KMS-11 (cell line): ENCODE data around the gene RHOD.

Source experiments
- H2AFZ ChIP-seq: fragments of 200-600 bp; sonication (generic); 2 replicates; pipeline ENCODE4 v1.6.1; 2016; ENCODE audit warnings: antibody characterized with exemption, mixed run types, low read depth
- H3K27ac ChIP-seq: fragments of 200-600 bp; sonication (generic); 2 replicates; pipeline ENCODE4 v1.6.1; 2016; ENCODE audit warnings: mild to moderate bottlenecking, mixed run types
- H3K27me3 ChIP-seq: fragments of 200-600 bp; sonication (generic); 2 replicates; pipeline ENCODE4 v1.6.1; 2017; ENCODE audit warnings: mild to moderate bottlenecking, low read depth, mixed run types, moderate library complexity; ENCODE audit not compliant: insufficient read depth
- H3K36me3 ChIP-seq: fragments of 200-600 bp; sonication (generic); 2 replicates; pipeline ENCODE4 v1.6.1; 2017; ENCODE audit warnings: mild to moderate bottlenecking, mixed run types; ENCODE audit not compliant: insufficient read depth
- H3K4me1 ChIP-seq: fragments of 200-600 bp; sonication (generic); 2 replicates; pipeline ENCODE4 v1.6.1; 2016; ENCODE audit warnings: mild to moderate bottlenecking, low read depth, mixed run types; ENCODE audit not compliant: poor library complexity, severe bottlenecking
- H3K4me2 ChIP-seq: fragments of 200-600 bp; sonication (generic); 2 replicates; pipeline ENCODE4 v1.7.0; 2016; ENCODE audit warnings: mild to moderate bottlenecking, mixed run types
- H3K4me3 ChIP-seq: fragments of 200-600 bp; sonication (generic); IDR thresholded peaks from 2 replicates; pipeline ENCODE4 v1.6.1; 2017; ENCODE audit warnings: low read depth, low read length, mixed read lengths; ENCODE audit not compliant: insufficient read depth
- H3K79me2 ChIP-seq: fragments of 200-600 bp; sonication (generic); 2 replicates; pipeline ENCODE4 v1.6.1; 2016; ENCODE audit warnings: low read depth, mixed run types; ENCODE audit not compliant: insufficient read depth
- H3K9ac ChIP-seq: fragments of 200-600 bp; sonication (generic); 2 replicates; pipeline ENCODE4 v1.6.1; 2016; ENCODE audit warnings: mild to moderate bottlenecking, mixed run types
- H4K20me1 ChIP-seq: fragments of 200-600 bp; sonication (generic); 2 replicates; pipeline ENCODE4 v1.6.1; 2016; ENCODE audit warnings: mild to moderate bottlenecking, mixed run types; ENCODE audit not compliant: insufficient read depth
- TF ChIP-seq, protein P1 (sequence below): fragments of 200-600 bp; sonication (generic); conservative IDR thresholded peaks from 2 replicates; pipeline ENCODE4 v1.6.1; 2017; ENCODE audit warnings: low read depth, mild to moderate bottlenecking, antibody characterized with exemption, low read length, moderate library complexity, mixed read lengths

Gene RHOD

DNA sequence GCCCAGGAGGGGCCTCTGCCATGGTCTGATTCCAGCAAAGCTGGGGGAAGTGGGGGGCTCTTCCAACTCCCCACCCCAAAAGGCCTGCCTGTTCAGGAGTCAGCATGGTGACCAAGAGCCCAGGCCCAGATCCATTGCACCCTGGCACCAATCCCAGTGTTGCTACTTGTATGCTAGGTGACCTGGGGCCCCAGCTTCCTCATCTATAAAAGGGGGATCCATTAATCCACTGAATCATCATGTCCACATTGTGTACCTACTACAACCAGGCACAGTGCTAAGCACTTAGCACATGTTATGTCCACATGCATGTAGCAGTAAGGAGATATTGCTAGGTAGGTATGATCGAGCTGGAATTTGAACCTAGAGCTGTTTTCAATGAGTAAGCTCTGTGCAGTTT, 31.7 kb upstream of the RHOD start:
- TF ChIP-seq, protein P1, sequence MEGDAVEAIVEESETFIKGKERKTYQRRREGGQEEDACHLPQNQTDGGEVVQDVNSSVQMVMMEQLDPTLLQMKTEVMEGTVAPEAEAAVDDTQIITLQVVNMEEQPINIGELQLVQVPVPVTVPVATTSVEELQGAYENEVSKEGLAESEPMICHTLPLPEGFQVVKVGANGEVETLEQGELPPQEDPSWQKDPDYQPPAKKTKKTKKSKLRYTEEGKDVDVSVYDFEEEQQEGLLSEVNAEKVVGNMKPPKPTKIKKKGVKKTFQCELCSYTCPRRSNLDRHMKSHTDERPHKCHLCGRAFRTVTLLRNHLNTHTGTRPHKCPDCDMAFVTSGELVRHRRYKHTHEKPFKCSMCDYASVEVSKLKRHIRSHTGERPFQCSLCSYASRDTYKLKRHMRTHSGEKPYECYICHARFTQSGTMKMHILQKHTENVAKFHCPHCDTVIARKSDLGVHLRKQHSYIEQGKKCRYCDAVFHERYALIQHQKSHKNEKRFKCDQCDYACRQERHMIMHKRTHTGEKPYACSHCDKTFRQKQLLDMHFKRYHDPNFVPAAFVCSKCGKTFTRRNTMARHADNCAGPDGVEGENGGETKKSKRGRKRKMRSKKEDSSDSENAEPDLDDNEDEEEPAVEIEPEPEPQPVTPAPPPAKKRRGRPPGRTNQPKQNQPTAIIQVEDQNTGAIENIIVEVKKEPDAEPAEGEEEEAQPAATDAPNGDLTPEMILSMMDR, result no peak
- Histone ChIP-seq H3K4me3 (no peak overlapping the region), H3K27ac (no peak overlapping the region), H3K27me3 (peaks cover 30% of the 10 kb centered on the region), H3K79me2 (no peaks in the 10 kb centered on the region), H2AFZ (no peak overlapping the region), H3K4me1 (peaks cover 21% of the 10 kb centered on the region), H3K36me3 (no peaks in the 10 kb centered on the region), H3K4me2 (peak overlapping the region; percentile 67; the same call in 1 of the 2 replicates), H3K9ac (no peak overlapping the region), H4K20me1 (no peaks in the 10 kb centered on the region)

GRCh38 chr11:67025750-67026149, 30.9 kb upstream of the RHOD start:
- H3K27me3 ChIP-seq, result peaks cover 30% of the 10 kb centered on the region
- no peak overlapping the region for H3K4me3 ChIP-seq
- H2AFZ ChIP-seq, result no peak overlapping the region
- no peaks in the 10 kb centered on the region for H3K36me3 ChIP-seq
- H3K27ac ChIP-seq, result no peak overlapping the region
- TF ChIP-seq, protein P1, result no peak
- H4K20me1 ChIP-seq, result no peaks in the 10 kb centered on the region
- no peaks in the 10 kb centered on the region for H3K79me2 ChIP-seq
- H3K4me2 ChIP-seq, result no peak overlapping the region
- no peak overlapping the region for H3K9ac ChIP-seq
- peaks cover 21% of the 10 kb centered on the region for H3K4me1 ChIP-seq

- no peak overlapping the region for H2AFZ ChIP-seq
- H3K4me2 ChIP-seq, result no peak overlapping the region
- H3K27ac ChIP-seq, result no peak overlapping the region
- H3K9ac ChIP-seq, result no peak overlapping the region
- H3K4me3 ChIP-seq, result no peak overlapping the region
- peaks cover 24% of the 10 kb centered on the region for H3K27me3 ChIP-seq
- TF ChIP-seq, protein P1, result no peak
- H3K4me1 ChIP-seq, result peaks cover 21% of the 10 kb centered on the region
- no peaks in the 10 kb centered on the region for H4K20me1 ChIP-seq
- H3K36me3 ChIP-seq, result no peaks in the 10 kb centered on the region
- H3K79me2 ChIP-seq, result no peaks in the 10 kb centered on the region
Measured at GRCh38 chr11:67026941-67027340, 29.7 kb upstream of the RHOD start.

DNA sequence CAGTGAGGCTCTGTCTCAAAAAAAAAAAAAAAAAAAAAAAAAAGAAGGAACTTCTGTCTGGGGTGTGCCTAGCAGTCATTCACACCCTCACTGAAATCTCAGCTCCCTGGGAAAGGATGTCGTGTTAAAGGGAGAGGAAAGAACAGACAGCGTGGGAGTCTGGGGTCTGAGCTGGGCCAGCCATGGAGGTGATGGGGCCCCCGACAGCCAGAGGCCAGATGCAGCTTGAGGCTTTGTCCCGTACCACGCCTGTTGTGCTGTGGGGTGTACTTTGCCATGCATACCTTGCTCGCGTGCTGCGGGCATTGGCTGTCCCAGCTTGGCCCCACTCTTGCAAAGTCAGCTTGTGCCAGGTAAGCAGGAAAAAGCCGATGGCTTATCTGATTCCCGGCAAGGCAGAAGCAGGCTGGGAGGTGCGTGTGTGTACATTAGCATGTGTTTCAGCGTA, 29.1 kb upstream of the RHOD start:
- H3K36me3 ChIP-seq, result no peaks in the 10 kb centered on the region
- H4K20me1 ChIP-seq, result no peaks in the 10 kb centered on the region
- H3K4me2 ChIP-seq, result no peak overlapping the region
- no peak overlapping the region for H3K4me3 ChIP-seq
- no peak overlapping the region for H3K27ac ChIP-seq
- no peak overlapping the region for H3K9ac ChIP-seq
- no peaks in the 10 kb centered on the region for H3K79me2 ChIP-seq
- no peak overlapping the region for H2AFZ ChIP-seq
- TF ChIP-seq, protein P1, result no peak
- peaks cover 18% of the 10 kb centered on the region for H3K27me3 ChIP-seq
- H3K4me1 ChIP-seq, result peaks cover 21% of the 10 kb centered on the region
